Stomach (tissue), 9 donors: Measurements from ENCODE around the gene CCR7. TPM values are rescaled to one million over a fixed set of nuclear protein-coding genes. Genes with fewer than 3 reads are reported as not detected.
A peak's percentile ranks its signal among the peaks of the same experiment; 100 is the strongest.

Experiments
- DNase-seq, 2 donors: peaks; one replicate each; pipeline versions ENCODE4 v3.0.0 to v3.0.0-alpha.2; 2013 to 2019
- H3K27ac ChIP-seq, 5 donors: fragments of 200-600 bp in 4 of 5; sonication (generic) in 4 of 5; one replicate each; pipeline ENCODE4 v1.5.1; 2013 to 2019; ENCODE audit warnings: mild to moderate bottlenecking in 1 of 5, moderate library complexity in 1 of 5
- H3K27me3 ChIP-seq, 3 donors: fragments of 200-600 bp; sonication (generic); one replicate each; pipeline ENCODE4 v1.5.1; 2017 to 2019; ENCODE audit warnings: mixed run types in 1 of 3
- H3K36me3 ChIP-seq, 4 donors: fragments of 200-600 bp; sonication (generic); 1 replicate in 3 of 4; 2 replicates in 1 of 4; pipeline ENCODE4 v1.5.1; 2016 to 2019
- H3K4me1 ChIP-seq, 4 donors: fragments of 200-600 bp; sonication (generic); one replicate each; pipeline ENCODE4 v1.5.1; 2016 to 2019
- H3K4me3 ChIP-seq, 4 donors: fragments of 200-600 bp; sonication (generic) in 3 of 4; one replicate each; pipeline ENCODE4 v1.5.1; 2016 to 2019; ENCODE audit warnings: mild to moderate bottlenecking in 1 of 4
- H3K9me3 ChIP-seq, 4 donors: fragments of 200-600 bp; sonication (generic); one replicate each; pipeline ENCODE4 v1.5.1; 2016 to 2019
- EP300 ChIP-seq: sonication (generic); formaldehyde crosslinking; IDR thresholded peaks from one replicate; pipeline ENCODE4 v1.6.1; 2017; ENCODE audit warnings: antibody characterized with exemption
- POLR2A ChIP-seq, 4 donors: fragments of 450-650 bp; IDR thresholded peaks; one replicate each; pipeline ENCODE4 v1.6.1; 2016; ENCODE audit warnings: antibody characterized with exemption in 4 of 4, control low read depth in 2 of 4, mild to moderate bottlenecking in 1 of 4, moderate library complexity in 1 of 4
- POLR2AphosphoS5 ChIP-seq, 3 donors: sonication (generic); formaldehyde crosslinking; IDR thresholded peaks; one replicate each; pipeline ENCODE4 v1.6.1; 2016; ENCODE audit warnings: antibody characterized with exemption in 3 of 3
- WGBS, 5 donors: extraction: QIAGEN DNeasy Blood & Tissue Kit in 3 of 5; methylation state at CpG; one replicate each; pipeline versions ENCODE4 v1.1.5 to v1.1.7; 2013 to 2018; 5-methylcytosine and 5-hydroxymethylcytosine counted together
- intact Hi-C: fragments of 100-400 bp; cut with DNase I; formaldehyde crosslinking; loops from one replicate; pipeline ENCODE4 v1.15.1; 2023; ENCODE audit warnings: low total_unique reads
- polyA plus RNA-seq, 3 donors: library from polyadenylated mRNA; stranded (reverse); fragments of 200-250 nt; gene quantifications; one replicate each; pipeline ENCODE4 v1.2.3, GENCODE V29; 2013
- total RNA-seq, 5 donors: library from RNA; depleted of rRNA; stranded (reverse); fragments of >200 nt; gene quantifications; one replicate each; pipeline versions ENCODE4 v1.1.0 to v1.2.3, GENCODE V29; 2014 to 2016
- TF ChIP-seq, protein P1 (sequence below), 7 experiments: fragments of 450-650 bp in 4 of 7; fragments of 200-600 bp in 3 of 7; sonication (generic) in 3 of 7; IDR thresholded peaks; one replicate each; pipeline ENCODE4 v1.5.1; 2016 to 2019; ENCODE audit warnings: antibody characterized with exemption in 7 of 7, control low read depth in 2 of 7, mild to moderate bottlenecking in 1 of 7
- donor health status: healthy with polysubstance abuse.
- donor health status: Bipolar disorder and iron deficiency.
- donor health status: healthy.

Gene CCR7
- total and polyA plus RNA-seq, 8 donors: 0.92 to 3.1 (median 1.4) TPM; not detected in 5

DNA sequence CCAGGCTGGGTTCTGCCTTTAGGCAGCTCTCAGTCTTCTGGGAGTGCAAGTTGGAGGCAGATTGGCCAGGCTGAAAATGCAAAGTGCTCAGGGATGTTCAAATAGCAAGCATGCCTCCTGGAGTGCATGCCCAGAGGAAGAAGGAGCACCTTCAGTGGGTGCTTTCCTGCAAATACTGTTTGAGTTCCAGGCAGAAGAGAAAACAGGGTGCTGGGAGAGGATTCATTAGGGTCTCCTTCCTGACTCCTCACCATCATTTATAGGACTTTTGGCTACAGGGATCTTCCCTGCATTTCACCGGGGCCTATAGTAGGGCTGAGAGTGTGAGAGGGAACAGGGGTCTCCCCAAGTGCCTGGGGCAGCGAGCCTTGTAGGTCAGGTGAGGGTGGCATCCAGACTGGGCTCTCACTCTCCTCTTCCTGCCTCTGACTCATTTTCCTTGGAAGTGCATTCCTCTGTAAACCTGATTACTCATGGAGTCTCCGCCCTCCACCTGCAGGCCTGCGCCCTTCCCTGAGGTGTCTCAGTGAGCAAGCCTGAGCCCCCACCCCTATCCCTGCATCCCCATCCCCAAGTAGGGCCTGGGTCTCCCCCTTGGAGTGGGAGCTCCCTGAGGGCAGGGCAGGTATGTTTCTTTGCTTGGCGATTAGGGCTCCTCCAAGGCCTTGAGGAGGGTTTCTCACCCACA, 46.7 kb downstream of the CCR7 start:
- no peak overlapping the region for H3K4me3 ChIP-seq
- peaks cover 10 to 40% (median 13%) of the 10 kb centered on the region in 4 donors for H3K4me1 ChIP-seq
- 71 to 90% (median 72%) methylated on average over 5 of the region's 5 CpGs for WGBS, 5 donors
- no peaks in the 10 kb centered on the region for H3K36me3 ChIP-seq
- DNase-seq: no peak
- intact Hi-C loops: no loop called here
- H3K27ac ChIP-seq: peak overlapping the region in 1 of 5 donors; percentile 37
- TF ChIP-seq EP300 (no peak), POLR2AphosphoS5 (IDR thresholded peaks at IDR 0.05) (no peak), POLR2A (IDR thresholded peaks at IDR 0.05) (no peak)
- TF ChIP-seq, protein P1, sequence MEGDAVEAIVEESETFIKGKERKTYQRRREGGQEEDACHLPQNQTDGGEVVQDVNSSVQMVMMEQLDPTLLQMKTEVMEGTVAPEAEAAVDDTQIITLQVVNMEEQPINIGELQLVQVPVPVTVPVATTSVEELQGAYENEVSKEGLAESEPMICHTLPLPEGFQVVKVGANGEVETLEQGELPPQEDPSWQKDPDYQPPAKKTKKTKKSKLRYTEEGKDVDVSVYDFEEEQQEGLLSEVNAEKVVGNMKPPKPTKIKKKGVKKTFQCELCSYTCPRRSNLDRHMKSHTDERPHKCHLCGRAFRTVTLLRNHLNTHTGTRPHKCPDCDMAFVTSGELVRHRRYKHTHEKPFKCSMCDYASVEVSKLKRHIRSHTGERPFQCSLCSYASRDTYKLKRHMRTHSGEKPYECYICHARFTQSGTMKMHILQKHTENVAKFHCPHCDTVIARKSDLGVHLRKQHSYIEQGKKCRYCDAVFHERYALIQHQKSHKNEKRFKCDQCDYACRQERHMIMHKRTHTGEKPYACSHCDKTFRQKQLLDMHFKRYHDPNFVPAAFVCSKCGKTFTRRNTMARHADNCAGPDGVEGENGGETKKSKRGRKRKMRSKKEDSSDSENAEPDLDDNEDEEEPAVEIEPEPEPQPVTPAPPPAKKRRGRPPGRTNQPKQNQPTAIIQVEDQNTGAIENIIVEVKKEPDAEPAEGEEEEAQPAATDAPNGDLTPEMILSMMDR (IDR thresholded peaks at IDR 0.05): no peak
- H3K27me3 ChIP-seq: peaks cover 0 to 9% (median 0%) of the 10 kb centered on the region in 3 donors
- no peaks in the 10 kb centered on the region for H3K9me3 ChIP-seq

DNA sequence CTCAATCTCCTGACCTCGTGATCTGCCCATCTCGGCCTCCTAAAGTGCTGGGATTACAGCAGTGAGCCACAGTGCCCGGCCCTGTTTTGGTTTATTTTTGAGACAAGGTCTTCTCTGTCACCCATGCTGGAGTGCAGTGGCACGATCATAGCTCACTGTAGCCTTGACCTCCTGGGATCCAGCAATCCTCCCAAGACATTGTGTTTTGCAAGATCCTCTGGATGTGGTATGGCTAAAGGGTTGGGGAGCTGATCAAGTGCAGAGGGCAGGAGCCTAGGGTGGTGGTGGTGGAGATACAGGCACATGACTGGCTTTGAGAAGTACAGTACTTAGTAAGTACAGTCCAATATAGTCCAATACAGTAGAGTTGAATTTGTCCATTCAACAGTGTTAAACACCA, 47.3 kb downstream of the CCR7 start:
- Histone ChIP-seq H3K9me3 (no peaks in the 10 kb centered on the region), H3K27me3 (peaks cover 0 to 9% (median 0%) of the 10 kb centered on the region in 3 donors), H3K36me3 (no peaks in the 10 kb centered on the region), H3K4me1 (peaks cover 10 to 40% (median 13%) of the 10 kb centered on the region in 4 donors), H3K4me3 (no peak overlapping the region), H3K27ac (peak overlapping the region in 1 of 5 donors; percentile 37)
- intact Hi-C loops: no loop called here
- no peak for DNase-seq
- no peak for TF ChIP-seq POLR2A (IDR thresholded peaks at IDR 0.05)
- TF ChIP-seq EP300: no peak
- TF ChIP-seq, protein P1 (IDR thresholded peaks at IDR 0.05): no peak
- no peak for TF ChIP-seq POLR2AphosphoS5 (IDR thresholded peaks at IDR 0.05)
- WGBS, 5 donors: 87 to 94% (median 93%) methylated on average over 4 of the region's 4 CpGs

DNA sequence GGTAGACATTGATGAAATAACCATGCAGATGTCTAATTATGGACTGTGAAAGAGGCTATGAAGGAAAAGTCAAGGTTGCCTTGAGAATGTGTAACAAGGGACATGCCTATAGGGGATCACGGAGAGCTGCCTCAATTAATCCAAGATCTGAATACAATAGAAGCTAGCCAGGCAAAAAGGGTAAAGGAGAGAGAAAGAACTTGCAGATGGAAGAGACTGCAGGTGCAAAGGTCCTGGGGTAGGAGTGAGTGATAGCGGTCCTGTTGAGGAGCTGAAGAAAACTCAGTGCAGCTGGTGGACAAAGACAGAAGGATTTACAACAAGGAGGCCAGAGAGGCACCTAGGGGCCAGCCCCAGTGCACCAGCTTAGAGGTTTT, 48.0 kb downstream of the CCR7 start:
- no peak overlapping the region for H3K4me3 ChIP-seq
- no peak for DNase-seq
- no peaks in the 10 kb centered on the region for H3K9me3 ChIP-seq
- WGBS, 5 donors: 78 to 97% (median 89%) methylated on average over 2 of the region's 2 CpGs
- peak overlapping the region in 1 of 5 donors; percentile 36 for H3K27ac ChIP-seq
- intact Hi-C loops: no loop called here
- no peaks in the 10 kb centered on the region for H3K36me3 ChIP-seq
- TF ChIP-seq POLR2A (IDR thresholded peaks at IDR 0.05) (no peak), EP300 (no peak), POLR2AphosphoS5 (IDR thresholded peaks at IDR 0.05) (no peak)
- TF ChIP-seq, protein P1 (IDR thresholded peaks at IDR 0.05): no peak
- peaks cover 0 to 9% (median 0%) of the 10 kb centered on the region in 3 donors for H3K27me3 ChIP-seq
- H3K4me1 ChIP-seq: peaks cover 10 to 42% (median 13%) of the 10 kb centered on the region in 4 donors

DNA sequence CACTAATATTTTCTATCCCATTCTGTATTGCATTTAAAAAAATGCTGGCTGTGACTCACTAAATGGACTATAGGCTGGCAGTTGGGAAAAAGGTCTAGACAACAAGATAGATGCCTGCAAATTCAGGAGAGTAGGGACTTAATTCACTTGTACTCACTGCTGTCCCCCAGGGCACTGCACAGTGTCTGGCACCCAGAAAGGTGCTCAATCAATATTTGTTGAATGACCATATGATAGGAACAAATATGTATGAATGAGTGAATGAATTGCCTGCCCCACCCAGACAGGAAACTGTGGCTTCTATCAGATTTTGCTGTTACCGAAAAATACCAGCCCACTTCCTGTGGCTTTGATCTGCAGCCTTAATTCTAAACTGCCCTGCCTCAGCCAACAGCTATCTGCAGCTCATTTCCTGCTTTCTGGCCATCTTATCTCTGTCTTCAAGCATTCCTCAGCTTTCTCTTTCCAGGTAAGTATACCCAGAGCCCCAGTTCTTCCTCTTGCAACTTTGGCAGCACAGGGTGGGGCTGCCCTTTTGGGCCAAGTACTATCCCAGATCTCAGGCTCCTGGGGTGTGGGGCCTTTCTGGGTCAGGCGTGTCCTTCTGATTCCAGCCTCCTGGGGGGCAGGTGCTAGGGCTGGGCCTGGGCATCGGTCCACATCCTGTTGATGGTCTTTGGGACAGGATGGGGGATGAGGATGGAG, 48.5 kb downstream of the CCR7 start:
- Histone ChIP-seq H3K9me3 (no peaks in the 10 kb centered on the region), H3K27ac (peak overlapping the region in 1 of 5 donors; percentile 36), H3K4me1 (peaks cover 10 to 47% (median 13%) of the 10 kb centered on the region in 4 donors), H3K27me3 (peaks cover 0 to 9% (median 0%) of the 10 kb centered on the region in 3 donors), H3K4me3 (no peak overlapping the region), H3K36me3 (no peaks in the 10 kb centered on the region)
- 21 to 45% (median 27%) methylated on average over 3 of the region's 3 CpGs for WGBS, 5 donors
- peak in 1 of 2 donors; percentile 73 for DNase-seq
- intact Hi-C loops: no loop called here
- TF ChIP-seq, protein P1 (IDR thresholded peaks at IDR 0.05): no peak
- TF ChIP-seq POLR2AphosphoS5 (IDR thresholded peaks at IDR 0.05) (peak in 2 of 3 donors; percentile 10 to 35), EP300 (no peak)
